Lower leg skin (tissue), 3 donors: ENCODE results near the gene C14orf132.

Experiments
- CTCF ChIP-seq, 3 donors: fragments of 450-650 bp; IDR thresholded peaks; one replicate each; pipeline ENCODE4 v1.5.1; 2016; ENCODE audit warnings: antibody characterized with exemption in 3 of 3, mild to moderate bottlenecking in 3 of 3, moderate library complexity in 2 of 3
- POLR2A ChIP-seq, 2 donors: fragments of 450-650 bp; IDR thresholded peaks; one replicate each; pipeline ENCODE4 v1.6.1; 2016 to 2017; ENCODE audit warnings: antibody characterized with exemption in 2 of 2, mild to moderate bottlenecking in 1 of 2, moderate library complexity in 1 of 2

- TF ChIP-seq CTCF (IDR thresholded peaks at IDR 0.05): no peak
- TF ChIP-seq POLR2A (IDR thresholded peaks at IDR 0.05): no peak
These were observed 78.1 kb downstream of the C14orf132 start for GRCh38 chr14:96117101-96117897.
